Activated naive CD8-positive, alpha-beta T cell (primary cell): ENCODE results near the gene OPN1SW.

Source experiments
- H3K27ac Mint-ChIP-seq: one replicate; pipeline ENCODE4 v1.8.0; 2021; ENCODE audit warnings: mixed read lengths
- H3K27me3 Mint-ChIP-seq: one replicate; pipeline ENCODE4 v1.8.0; 2021; ENCODE audit warnings: mixed read lengths
- H3K36me3 Mint-ChIP-seq: one replicate; pipeline ENCODE4 v1.8.0; 2021; ENCODE audit warnings: mixed read lengths
- H3K4me1 Mint-ChIP-seq: one replicate; pipeline ENCODE4 v1.8.0; 2021; ENCODE audit warnings: low read depth, mixed read lengths
- H3K4me3 Mint-ChIP-seq: one replicate; pipeline ENCODE4 v1.8.0; 2021; ENCODE audit warnings: mild to moderate bottlenecking, mixed read lengths
- H3K9me3 Mint-ChIP-seq: one replicate; pipeline ENCODE4 v1.8.0; 2021; ENCODE audit warnings: low read depth, mixed read lengths

The OPN1SW gene

GRCh38 chr7:128755819-128756476, 19.6 kb downstream of the OPN1SW start:
- Mint-ChIP-seq H3K36me3 (no peaks in the 10 kb centered on the region), H3K27ac (no peak overlapping the region), H3K4me1 (peaks cover 12% of the 10 kb centered on the region), H3K27me3 (no peaks in the 10 kb centered on the region), H3K4me3 (no peak overlapping the region), H3K9me3 (no peaks in the 10 kb centered on the region)

GRCh38 chr7:128755075-128755818, 20.3 kb downstream of the OPN1SW start:
- H3K9me3 Mint-ChIP-seq: no peaks in the 10 kb centered on the region
- H3K27ac Mint-ChIP-seq: no peak overlapping the region
- no peaks in the 10 kb centered on the region for H3K36me3 Mint-ChIP-seq
- H3K27me3 Mint-ChIP-seq: no peaks in the 10 kb centered on the region
- H3K4me1 Mint-ChIP-seq: peaks cover 12% of the 10 kb centered on the region
- no peak overlapping the region for H3K4me3 Mint-ChIP-seq

- Mint-ChIP-seq H3K36me3 (no peaks in the 10 kb centered on the region), H3K27ac (no peak overlapping the region), H3K4me1 (peaks cover 17% of the 10 kb centered on the region), H3K9me3 (no peaks in the 10 kb centered on the region), H3K4me3 (no peak overlapping the region), H3K27me3 (no peaks in the 10 kb centered on the region)
Measured at GRCh38 chr7:128752251-128752650, 23.3 kb downstream of the OPN1SW start.

- H3K27ac Mint-ChIP-seq: no peak overlapping the region
- no peak overlapping the region for H3K4me3 Mint-ChIP-seq
- H3K4me1 Mint-ChIP-seq: peaks cover 30% of the 10 kb centered on the region
- no peaks in the 10 kb centered on the region for H3K27me3 Mint-ChIP-seq
- no peaks in the 10 kb centered on the region for H3K9me3 Mint-ChIP-seq
- no peaks in the 10 kb centered on the region for H3K36me3 Mint-ChIP-seq
Measured at GRCh38 chr7:128747327-128748079, 28.1 kb downstream of the OPN1SW start.

- Mint-ChIP-seq H3K9me3 (no peaks in the 10 kb centered on the region), H3K36me3 (no peaks in the 10 kb centered on the region), H3K27ac (no peak overlapping the region), H3K4me3 (no peak overlapping the region), H3K27me3 (no peaks in the 10 kb centered on the region), H3K4me1 (peaks cover 48% of the 10 kb centered on the region)
Measured at GRCh38 chr7:128745706-128746105, 29.9 kb downstream of the OPN1SW start.

GRCh38 chr7:128744366-128744905, 31.2 kb downstream of the OPN1SW start:
- H3K27ac Mint-ChIP-seq: no peak overlapping the region
- peaks cover 58% of the 10 kb centered on the region for H3K4me1 Mint-ChIP-seq
- H3K9me3 Mint-ChIP-seq: no peaks in the 10 kb centered on the region
- H3K27me3 Mint-ChIP-seq: no peaks in the 10 kb centered on the region
- H3K4me3 Mint-ChIP-seq: no peak overlapping the region
- no peaks in the 10 kb centered on the region for H3K36me3 Mint-ChIP-seq

- Mint-ChIP-seq H3K4me3 (no peak overlapping the region), H3K4me1 (peaks cover 61% of the 10 kb centered on the region), H3K27me3 (no peaks in the 10 kb centered on the region), H3K27ac (no peak overlapping the region), H3K9me3 (no peaks in the 10 kb centered on the region), H3K36me3 (no peaks in the 10 kb centered on the region)
Measured at GRCh38 chr7:128743112-128743772, 32.4 kb downstream of the OPN1SW start.

GRCh38 chr7:128742206-128742605, 33.4 kb downstream of the OPN1SW start:
- Mint-ChIP-seq H3K9me3 (no peaks in the 10 kb centered on the region), H3K4me1 (peaks cover 57% of the 10 kb centered on the region), H3K27ac (no peak overlapping the region), H3K27me3 (no peaks in the 10 kb centered on the region), H3K36me3 (no peaks in the 10 kb centered on the region), H3K4me3 (peak overlapping the region; percentile 17)

GRCh38 chr7:128741491-128741890, 34.1 kb downstream of the OPN1SW start:
- Mint-ChIP-seq H3K4me1 (peaks cover 53% of the 10 kb centered on the region), H3K9me3 (no peaks in the 10 kb centered on the region), H3K4me3 (no peak overlapping the region), H3K27ac (no peak overlapping the region), H3K27me3 (no peaks in the 10 kb centered on the region), H3K36me3 (no peaks in the 10 kb centered on the region)

- Mint-ChIP-seq H3K4me1 (peaks cover 53% of the 10 kb centered on the region), H3K36me3 (no peaks in the 10 kb centered on the region), H3K27me3 (no peaks in the 10 kb centered on the region), H3K9me3 (no peaks in the 10 kb centered on the region), H3K27ac (no peak overlapping the region), H3K4me3 (no peak overlapping the region)
Measured at GRCh38 chr7:128740996-128741395, 34.6 kb downstream of the OPN1SW start.

- Mint-ChIP-seq H3K27me3 (no peaks in the 10 kb centered on the region), H3K4me1 (peaks cover 48% of the 10 kb centered on the region), H3K9me3 (no peaks in the 10 kb centered on the region), H3K4me3 (peak overlapping the region; percentile 98), H3K27ac (peak overlapping the region; percentile 91), H3K36me3 (no peaks in the 10 kb centered on the region)
Measured at GRCh38 chr7:128739990-128740682, 35.5 kb downstream of the OPN1SW start.

- peak within 1 kb of the TSS; percentile 91 for H3K27ac Mint-ChIP-seq
- no peaks in the 10 kb centered on the region for H3K9me3 Mint-ChIP-seq
- H3K4me3 Mint-ChIP-seq: peak within 1 kb of the TSS; percentile 98
- H3K36me3 Mint-ChIP-seq: no peaks in the 10 kb centered on the region
- peaks cover 42% of the 10 kb centered on the region for H3K4me1 Mint-ChIP-seq
- no peaks in the 10 kb centered on the region for H3K27me3 Mint-ChIP-seq
Measured at GRCh38 chr7:128739048-128739962, 36.3 kb downstream of the OPN1SW start, which contains the start of gene CALU. TSS of gene CALU (plus strand) at chr7:128739359. CDS start at chr7:128748584, 9,225 bp downstream.

- peaks cover 38% of the 10 kb centered on the region for H3K4me1 Mint-ChIP-seq
Measured at GRCh38 chr7:128738570-128739047, 37.0 kb downstream of the OPN1SW start.

More at GRCh38 chr7:128738570-128739047, 37.0 kb downstream of the OPN1SW start:
- H3K9me3 Mint-ChIP-seq: no peaks in the 10 kb centered on the region
- no peaks in the 10 kb centered on the region for H3K27me3 Mint-ChIP-seq
- H3K36me3 Mint-ChIP-seq: no peaks in the 10 kb centered on the region
- H3K4me3 Mint-ChIP-seq: peak overlapping the region; percentile 98
- H3K27ac Mint-ChIP-seq: peak overlapping the region; percentile 91
